Sigmoid colon (tissue), 7 donors: Measurements from ENCODE around the gene CDC6. TPM values are rescaled to one million over a fixed set of nuclear protein-coding genes. Genes with fewer than 3 reads are reported as not detected.
A peak's percentile ranks its signal among the peaks of the same experiment; 100 is the strongest.

Experiments
- DNase-seq: peaks from one replicate; pipeline ENCODE4 v3.0.0-alpha.2; 2019
- H3K27ac ChIP-seq, 4 donors: fragments of 200-600 bp; sonication (generic); one replicate each; pipeline ENCODE4 v1.5.1; 2016 to 2019; ENCODE audit warnings: mild to moderate bottlenecking in 1 of 4
- H3K27me3 ChIP-seq, 3 donors: fragments of 200-600 bp; sonication (generic); one replicate each; pipeline ENCODE4 v1.5.1; 2019; ENCODE audit warnings: mild to moderate bottlenecking in 1 of 3
- H3K36me3 ChIP-seq, 4 donors: fragments of 200-600 bp; sonication (generic); one replicate each; pipeline ENCODE4 v1.5.1; 2016 to 2019
- H3K4me1 ChIP-seq, 4 donors: fragments of 200-600 bp; sonication (generic); one replicate each; pipeline ENCODE4 v1.5.1; 2017 to 2019
- H3K4me3 ChIP-seq, 4 donors: fragments of 200-600 bp; sonication (generic); one replicate each; pipeline ENCODE4 v1.5.1; 2017 to 2019; ENCODE audit warnings: mild to moderate bottlenecking in 2 of 4, moderate library complexity in 1 of 4
- H3K9me3 ChIP-seq, 4 donors: fragments of 200-600 bp in 3 of 4; sonication (generic) in 3 of 4; one replicate each; pipeline versions ENCODE4 v1.5.1 to v1.6.1; 2013 to 2019
- EP300 ChIP-seq, 4 donors: sonication (generic); formaldehyde crosslinking; IDR thresholded peaks; one replicate each; pipeline ENCODE4 v1.6.1; 2017; ENCODE audit warnings: antibody characterized with exemption in 4 of 4
- POLR2A ChIP-seq, 2 donors: fragments of 450-650 bp; IDR thresholded peaks; one replicate each; pipeline ENCODE4 v1.6.1; 2016; ENCODE audit warnings: antibody characterized with exemption in 2 of 2, mild to moderate bottlenecking in 2 of 2, moderate library complexity in 2 of 2
- POLR2AphosphoS5 ChIP-seq, 4 donors: sonication (generic); formaldehyde crosslinking; IDR thresholded peaks; one replicate each; pipeline ENCODE4 v1.6.1; 2017; ENCODE audit warnings: antibody characterized with exemption in 4 of 4
- WGBS, 2 donors: extraction: QIAGEN DNeasy Blood & Tissue Kit; methylation state at CpG; one replicate each; pipeline ENCODE4 v1.1.7; 2013; 5-methylcytosine and 5-hydroxymethylcytosine counted together
- intact Hi-C: fragments of 100-400 bp; cut with DNase I; formaldehyde crosslinking; loops from one replicate; pipeline ENCODE4 v1.15.1; 2023
- polyA plus RNA-seq, 3 donors: library from polyadenylated mRNA; stranded (reverse); fragments of 200-250 nt; gene quantifications; one replicate each; pipeline ENCODE4 v1.2.3, GENCODE V29; 2013
- total RNA-seq, 4 donors: library from RNA; depleted of rRNA; stranded (reverse); fragments of >200 nt; gene quantifications; one replicate each; pipeline ENCODE4 v1.1.0, GENCODE V29; 2016
- TF ChIP-seq, protein P1 (sequence below), 4 experiments: fragments of 450-650 bp in 3 of 4; fragments of 200-600 bp in 1 of 4; IDR thresholded peaks; one replicate each; pipeline ENCODE4 v1.5.1; 2016 to 2019; ENCODE audit warnings: antibody characterized with exemption in 4 of 4, mild to moderate bottlenecking in 3 of 4, moderate library complexity in 2 of 4
- donor health status: healthy with polysubstance abuse.
- donor health status: Bipolar disorder and iron deficiency.
- donor health status: healthy.

Gene CDC6
- total and polyA plus RNA-seq, 7 donors: 0.33 to 10.9 (median 1.9) TPM; not detected in 1

DNA sequence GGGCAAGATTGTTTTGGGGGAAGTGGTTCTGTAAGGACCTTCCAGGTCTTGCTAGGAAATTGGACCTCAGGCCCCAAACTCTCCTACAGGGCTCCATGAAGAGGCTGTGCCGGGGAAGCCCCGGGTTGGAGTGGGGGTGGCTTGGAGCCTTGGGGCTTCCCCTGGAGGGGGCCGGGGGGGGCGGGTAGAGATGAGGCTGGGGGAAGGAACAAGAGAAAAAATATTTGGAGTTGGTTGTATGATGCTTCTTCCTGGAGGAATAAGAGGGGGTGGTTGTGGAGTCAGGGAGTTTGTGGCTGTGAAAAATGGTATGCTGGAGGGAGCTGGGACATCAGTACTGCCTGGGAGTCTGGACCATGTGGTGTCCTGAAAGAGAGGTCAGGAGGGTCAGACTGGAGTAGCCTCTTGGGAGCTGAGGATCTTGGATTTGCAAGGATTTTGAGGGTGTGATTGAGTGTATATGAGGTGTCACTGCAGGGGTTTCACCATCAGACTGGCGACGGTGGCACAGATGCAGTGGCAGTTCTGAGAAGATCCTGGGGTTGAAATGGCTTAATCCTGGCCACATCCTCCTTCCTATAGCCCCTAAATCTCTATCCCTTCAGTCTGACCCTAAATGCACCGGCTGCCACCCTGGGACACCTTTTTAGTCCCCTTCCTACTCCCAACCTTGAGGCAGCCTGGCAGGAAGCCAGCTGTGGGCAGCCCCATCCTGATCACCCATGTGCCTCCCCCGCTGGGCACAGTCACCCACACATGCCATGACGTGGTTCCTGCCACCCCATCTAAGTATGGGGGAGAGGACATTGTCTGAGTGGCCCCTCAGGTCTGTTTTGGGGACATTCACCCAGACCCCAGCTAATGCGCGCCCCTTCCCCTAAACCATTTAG, 32.2 kb downstream of the CDC6 start:
- Histone ChIP-seq H3K27me3 (no peaks in the 10 kb centered on the region), H3K9me3 (no peaks in the 10 kb centered on the region), H3K4me3 (peak overlapping the region in 3 of 4 donors; percentile 78 to 98 (median 87)), H3K4me1 (peaks cover 0 to 96% (median 93%) of the 10 kb centered on the region in 4 donors), H3K36me3 (no peaks in the 10 kb centered on the region), H3K27ac (peak overlapping the region; percentile 93 to 98 (median 96))
- no peak for DNase-seq
- TF ChIP-seq, protein P1, sequence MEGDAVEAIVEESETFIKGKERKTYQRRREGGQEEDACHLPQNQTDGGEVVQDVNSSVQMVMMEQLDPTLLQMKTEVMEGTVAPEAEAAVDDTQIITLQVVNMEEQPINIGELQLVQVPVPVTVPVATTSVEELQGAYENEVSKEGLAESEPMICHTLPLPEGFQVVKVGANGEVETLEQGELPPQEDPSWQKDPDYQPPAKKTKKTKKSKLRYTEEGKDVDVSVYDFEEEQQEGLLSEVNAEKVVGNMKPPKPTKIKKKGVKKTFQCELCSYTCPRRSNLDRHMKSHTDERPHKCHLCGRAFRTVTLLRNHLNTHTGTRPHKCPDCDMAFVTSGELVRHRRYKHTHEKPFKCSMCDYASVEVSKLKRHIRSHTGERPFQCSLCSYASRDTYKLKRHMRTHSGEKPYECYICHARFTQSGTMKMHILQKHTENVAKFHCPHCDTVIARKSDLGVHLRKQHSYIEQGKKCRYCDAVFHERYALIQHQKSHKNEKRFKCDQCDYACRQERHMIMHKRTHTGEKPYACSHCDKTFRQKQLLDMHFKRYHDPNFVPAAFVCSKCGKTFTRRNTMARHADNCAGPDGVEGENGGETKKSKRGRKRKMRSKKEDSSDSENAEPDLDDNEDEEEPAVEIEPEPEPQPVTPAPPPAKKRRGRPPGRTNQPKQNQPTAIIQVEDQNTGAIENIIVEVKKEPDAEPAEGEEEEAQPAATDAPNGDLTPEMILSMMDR (IDR thresholded peaks at IDR 0.05): no peak
- no peak for TF ChIP-seq POLR2A (IDR thresholded peaks at IDR 0.05)
- no peak for TF ChIP-seq EP300 (IDR thresholded peaks at IDR 0.05)
- no peak for TF ChIP-seq POLR2AphosphoS5 (IDR thresholded peaks at IDR 0.05)
- 51 to 70% methylated on average over 11 of the region's 11 CpGs for WGBS, 2 donors
- intact Hi-C loops: loop anchor here (2.0 kb wide), 1 partner anchor 23 kb away; no protein-coding TSS in a partner anchor

DNA sequence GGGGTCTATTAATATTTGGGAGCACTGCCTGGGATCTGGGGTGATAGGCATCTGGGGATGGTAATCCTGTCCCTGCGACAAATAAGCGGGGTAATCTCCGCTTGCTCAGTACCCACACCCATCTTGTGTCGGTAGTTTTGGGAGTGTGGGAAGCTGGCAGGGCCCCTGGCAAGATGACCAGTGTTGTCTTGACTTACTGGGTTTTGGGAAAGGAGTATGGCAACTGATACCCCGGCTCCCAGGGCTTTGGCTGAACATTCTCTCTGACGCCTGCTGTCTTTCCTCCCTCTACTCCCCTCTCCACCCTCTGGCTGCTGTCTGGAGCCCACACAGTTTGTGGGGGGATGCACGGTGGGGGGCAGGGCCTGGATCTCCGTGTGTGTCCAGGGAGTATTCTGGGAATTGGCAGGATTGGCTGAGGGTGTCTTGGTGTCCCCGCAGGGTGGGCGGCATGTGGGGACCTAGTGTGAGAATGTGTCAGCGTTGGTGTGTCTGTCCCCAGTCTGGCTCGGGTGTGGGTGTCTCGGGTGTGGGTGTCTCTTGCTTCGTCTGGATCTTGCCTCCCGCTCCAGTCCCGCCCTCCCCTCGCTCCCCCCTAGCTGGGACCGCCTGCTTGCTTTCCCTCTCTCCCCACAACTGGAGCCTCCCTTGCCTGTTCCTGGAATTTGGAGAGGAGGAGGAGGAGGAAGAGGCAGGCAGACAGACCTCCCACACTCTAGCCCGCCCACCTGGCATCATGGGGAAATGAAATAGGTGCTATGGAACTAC, 33.3 kb downstream of the CDC6 start:
- peak; percentile 92 for DNase-seq
- no peaks in the 10 kb centered on the region for H3K9me3 ChIP-seq
- peak overlapping the region; percentile 93 to 98 (median 96) for H3K27ac ChIP-seq
- WGBS, 2 donors: 52 to 62% methylated on average over 19 of the region's 19 CpGs
- peaks cover 0 to 95% (median 94%) of the 10 kb centered on the region in 4 donors for H3K4me1 ChIP-seq
- intact Hi-C loops: no loop called here
- H3K36me3 ChIP-seq: no peaks in the 10 kb centered on the region
- H3K27me3 ChIP-seq: no peaks in the 10 kb centered on the region
- TF ChIP-seq POLR2AphosphoS5 (IDR thresholded peaks at IDR 0.05): peak in 3 of 4 donors; percentile 45 to 64 (median 52)
- no peak for TF ChIP-seq POLR2A (IDR thresholded peaks at IDR 0.05)
- TF ChIP-seq, protein P1 (IDR thresholded peaks at IDR 0.05): no peak
- H3K4me3 ChIP-seq: peak overlapping the region in 3 of 4 donors; percentile 18 to 87 (median 32)

DNA sequence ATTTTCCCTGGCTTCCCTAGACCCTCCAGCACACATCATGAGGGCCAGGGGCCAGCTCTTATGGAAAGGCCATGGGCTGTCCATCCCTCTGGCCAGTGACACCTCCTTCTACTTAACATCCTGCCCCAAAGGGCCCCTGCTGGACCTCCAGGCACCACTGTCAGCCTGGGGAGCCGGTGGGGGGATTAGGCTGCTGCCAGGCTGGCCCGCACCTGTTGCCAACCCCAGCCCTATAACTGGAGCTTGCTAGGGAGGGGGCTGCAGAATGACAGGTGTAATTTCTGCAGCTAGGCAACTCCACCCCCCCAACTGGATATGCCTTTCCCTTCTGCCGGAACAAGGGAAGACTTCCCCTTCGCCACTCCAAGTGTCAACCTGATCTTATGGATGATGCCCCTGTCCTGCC, 33.8 kb downstream of the CDC6 start:
- no peak for TF ChIP-seq POLR2AphosphoS5 (IDR thresholded peaks at IDR 0.05)
- TF ChIP-seq POLR2A (IDR thresholded peaks at IDR 0.05): no peak
- TF ChIP-seq EP300 (IDR thresholded peaks at IDR 0.05): no peak
- TF ChIP-seq, protein P1 (IDR thresholded peaks at IDR 0.05): no peak
- H3K4me3 ChIP-seq: peak overlapping the region in 3 of 4 donors; percentile 18 to 87 (median 32)
- intact Hi-C loops: no loop called here
- peak overlapping the region; percentile 93 to 98 (median 96) for H3K27ac ChIP-seq
- H3K27me3 ChIP-seq: no peaks in the 10 kb centered on the region
- no peak for DNase-seq
- WGBS, 2 donors: 59 to 75% methylated on average over 4 of the region's 4 CpGs
- H3K9me3 ChIP-seq: no peaks in the 10 kb centered on the region
- no peaks in the 10 kb centered on the region for H3K36me3 ChIP-seq
- H3K4me1 ChIP-seq: peaks cover 0 to 95% (median 94%) of the 10 kb centered on the region in 4 donors

DNA sequence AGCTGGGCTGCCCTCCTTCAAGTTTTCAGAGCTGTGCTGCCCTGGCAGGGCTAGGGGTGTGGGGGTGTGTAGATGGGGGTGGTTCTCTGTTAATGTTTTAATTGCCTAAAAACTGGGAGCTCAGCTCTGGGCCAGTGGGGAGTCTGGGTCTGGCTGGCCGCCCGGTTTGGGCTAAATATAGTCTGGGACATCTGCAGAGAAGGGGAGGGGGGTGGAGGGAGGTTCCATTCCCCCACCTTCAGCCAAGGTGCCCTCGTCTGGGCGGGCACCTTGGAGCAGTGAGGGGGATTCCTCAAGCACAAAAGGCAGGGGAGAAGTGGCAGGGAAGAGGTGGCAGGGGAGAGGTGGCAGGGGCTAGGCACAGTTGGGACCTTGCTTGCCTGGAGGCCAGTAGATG, 34.3 kb downstream of the CDC6 start:
- no peaks in the 10 kb centered on the region for H3K9me3 ChIP-seq
- intact Hi-C loops: no loop called here
- no peaks in the 10 kb centered on the region for H3K27me3 ChIP-seq
- peaks cover 0 to 95% (median 94%) of the 10 kb centered on the region in 4 donors for H3K4me1 ChIP-seq
- H3K36me3 ChIP-seq: no peaks in the 10 kb centered on the region
- H3K27ac ChIP-seq: peak overlapping the region; percentile 93 to 98 (median 96)
- TF ChIP-seq POLR2AphosphoS5 (IDR thresholded peaks at IDR 0.05): no peak
- TF ChIP-seq, protein P1 (IDR thresholded peaks at IDR 0.05): no peak
- no peak for TF ChIP-seq POLR2A (IDR thresholded peaks at IDR 0.05)
- TF ChIP-seq EP300 (IDR thresholded peaks at IDR 0.05): no peak
- H3K4me3 ChIP-seq: peak overlapping the region; percentile 12 to 87 (median 25)
- WGBS, 2 donors: 18 to 46% methylated on average over 4 of the region's 4 CpGs
- DNase-seq: peak; percentile 84
